Lung (tissue), 12 donors: ENCODE data around the gene CDH13. TPM values are rescaled to one million over a fixed set of nuclear protein-coding genes. Genes with fewer than 3 reads are reported as not detected.

Source experiments
- ATAC-seq: fragments of 200-7000 bp; cut with Tn5 transposase; one replicate; pipeline ENCODE4 v1.9.1; 2020; ENCODE audit warnings: moderate number of reproducible peaks; ENCODE audit not compliant: insufficient read depth, low FRiP score
- DNase-seq, 3 donors: peaks; one replicate each; pipeline ENCODE4 v3.0.0-alpha.2; 2013 to 2017
- H3K27ac ChIP-seq, 2 donors: one replicate each; pipeline ENCODE4 v1.5.1; 2013; ENCODE audit warnings: mild to moderate bottlenecking in 2 of 2, moderate library complexity in 2 of 2, control low read depth in 1 of 2, inconsistent platforms in 1 of 2, low read depth in 1 of 2, low read length in 1 of 2
- H3K27me3 ChIP-seq, 3 donors: one replicate each; pipeline ENCODE4 v1.5.1; 2013; ENCODE audit warnings: low read length in 2 of 3; ENCODE audit not compliant: control insufficient read depth in 3 of 3, insufficient read depth in 3 of 3
- H3K36me3 ChIP-seq, 4 donors: one replicate each; pipeline ENCODE4 v1.5.1; 2013; ENCODE audit warnings: low read length in 4 of 4, mild to moderate bottlenecking in 1 of 4, moderate library complexity in 1 of 4; ENCODE audit not compliant: control insufficient read depth in 4 of 4, insufficient read depth in 4 of 4
- H3K4me1 ChIP-seq, 5 donors: one replicate each; pipeline ENCODE4 v1.5.1; 2013; ENCODE audit warnings: low read length in 5 of 5, mild to moderate bottlenecking in 2 of 5, moderate library complexity in 1 of 5; ENCODE audit not compliant: control insufficient read depth in 5 of 5, insufficient read depth in 5 of 5
- H3K4me3 ChIP-seq: one replicate; pipeline ENCODE4 v1.5.1; 2013; ENCODE audit warnings: mild to moderate bottlenecking, control low read depth, moderate library complexity
- H3K9ac ChIP-seq, 2 donors: one replicate each; pipeline ENCODE4 v1.5.1; 2013; ENCODE audit warnings: low read length in 2 of 2, control low read depth in 1 of 2; ENCODE audit not compliant: insufficient read depth in 1 of 2
- H3K9me3 ChIP-seq, 4 donors: one replicate each; pipeline ENCODE4 v1.5.1; 2013; ENCODE audit warnings: low read length in 3 of 4, mild to moderate bottlenecking in 1 of 4, moderate library complexity in 1 of 4; ENCODE audit not compliant: control insufficient read depth in 4 of 4, insufficient read depth in 3 of 4
- CTCF ChIP-seq: IDR thresholded peaks from 2 replicates; pipeline ENCODE4 v1.5.1; 2012; ENCODE audit warnings: mild to moderate bottlenecking; ENCODE audit errors: control extremely low read depth, extremely low read depth
- WGBS, 2 donors: extraction: QIAGEN DNeasy Blood & Tissue Kit; methylation state at CpG; one replicate each; pipeline ENCODE4 v1.1.7; 2013; 5-methylcytosine and 5-hydroxymethylcytosine counted together
- polyA plus RNA-seq, 2 donors: library from polyadenylated mRNA; stranded (reverse); fragments of 200-250 nt; gene quantifications; one replicate each; pipeline ENCODE4 v1.2.1, GENCODE V29; 2013
- total RNA-seq, 2 donors: library from RNA; depleted of rRNA in 1 of 2; stranded (reverse); fragments of >200 nt in 1 of 2; gene quantifications; one replicate each; pipeline ENCODE4 v1.2.1, GENCODE V29; 2014 to 2021
- donor health status: control.
- donor health status: control.
- donor health status: Bipolar disorder and iron deficiency.
- donor health status: healthy.
- donor health status: DM: yes; HTN: yes; CAD: no.

CDH13 gene
- total and polyA plus RNA-seq, 4 donors = 2.1 to 12.3 (median 7.3) TPM

- Histone ChIP-seq H3K4me1 (peaks cover 0 to 7% (median 0%) of the 10 kb centered on the region in 5 donors), H3K27ac (no peak overlapping the region), H3K9ac (no peak overlapping the region), H3K9me3 (peaks cover 0 to 2% (median 0%) of the 10 kb centered on the region in 4 donors), H3K27me3 (no peaks in the 10 kb centered on the region), H3K36me3 (no peaks in the 10 kb centered on the region), H3K4me3 (no peak overlapping the region)
- TF ChIP-seq CTCF = no peak
- ATAC-seq = no peak
- DNase-seq = no peak
- WGBS, 2 donors = 83% methylated on average over 3 of the region's 3 CpGs
Observed at GRCh38 chr16:82841108-82841507, 214.3 kb downstream of the CDH13 start.

GRCh38 chr16:82843606-82844271, 217.0 kb downstream of the CDH13 start:
- Histone ChIP-seq H3K9me3 (peaks cover 0 to 2% (median 0%) of the 10 kb centered on the region in 4 donors), H3K27ac (no peak overlapping the region), H3K4me1 (peaks cover 0 to 13% (median 0%) of the 10 kb centered on the region in 5 donors), H3K27me3 (no peaks in the 10 kb centered on the region), H3K9ac (no peak overlapping the region), H3K4me3 (no peak overlapping the region), H3K36me3 (no peaks in the 10 kb centered on the region)
- TF ChIP-seq CTCF = no peak
- ATAC-seq (no peak), DNase-seq (no peak)
- 81 to 83% methylated on average over 5 of the region's 5 CpGs for WGBS, 2 donors

GRCh38 chr16:82845116-82845515, 218.3 kb downstream of the CDH13 start:
- TF ChIP-seq CTCF = no peak
- Histone ChIP-seq H3K27ac (no peak overlapping the region), H3K9ac (no peak overlapping the region), H3K27me3 (no peaks in the 10 kb centered on the region), H3K4me3 (no peak overlapping the region), H3K9me3 (peaks cover 0 to 2% (median 0%) of the 10 kb centered on the region in 4 donors), H3K4me1 (peaks cover 0 to 13% (median 0%) of the 10 kb centered on the region in 5 donors), H3K36me3 (no peaks in the 10 kb centered on the region)
- DNase-seq (no peak), ATAC-seq (no peak)
- 70 to 77% methylated on average over 3 of the region's 3 CpGs for WGBS, 2 donors
